Measurements from ENCODE around the gene ACOT2. TPM values are rescaled to one million over a fixed set of nuclear protein-coding genes. Genes with fewer than 3 reads are reported as not detected.
"Not testable (repeated sequence)": the region's sequence is repeated elsewhere in the genome, so short reads cannot be mapped to it uniquely, and the experiment has no call there.

Gene ACOT2
- polyA plus RNA-seq, 1 donor (not counting 4 experiments of a cell fraction or from before 2014, with no cell fraction given) = 5.4 TPM

GRCh38 chr14:73531971-73532370 lies 37.0 kb upstream of the ACOT2 start:
- dilution Hi-C loops (cut with MboI; ENCODE audit: extremely low pct_ligation_motif_present, low sequenced_read_pairs); H3K4me2 ChIP-seq (ENCODE audit: control insufficient read depth, extremely low read depth, insufficient read depth, low read depth, low read length); H3K9me3 ChIP-seq (ENCODE audit: control insufficient read depth, low read depth, low read length); H3K4me3 ChIP-seq (ENCODE audit: control insufficient read depth in 2 of 3, extremely low read depth in 1 of 3, insufficient read depth in 2 of 3, low read depth in 1 of 3, low read length in 3 of 3); DNase-seq (ENCODE audit: low read depth, low spot score); H3K27ac ChIP-seq (ENCODE audit: control insufficient read depth, insufficient read depth, low read length); H3K79me2 ChIP-seq (ENCODE audit: control insufficient read depth, insufficient read depth, low read length); H3K27me3 ChIP-seq (ENCODE audit: control insufficient read depth, extremely low read depth, insufficient read depth, low read length); H2AFZ ChIP-seq (ENCODE audit: control insufficient read depth, low read length); H3K4me1 ChIP-seq (ENCODE audit: control insufficient read depth, extremely low read depth, insufficient read depth, low read length); H4K20me1 ChIP-seq (ENCODE audit: control insufficient read depth, extremely low read depth, insufficient read depth, low read length); H3K36me3 ChIP-seq (ENCODE audit: control insufficient read depth in 2 of 2, extremely low read depth in 1 of 2, insufficient read depth in 2 of 2, low read length in 2 of 2); H3K9ac ChIP-seq (ENCODE audit: control insufficient read depth, extremely low read depth, insufficient read depth, low read length); H3K9me1 ChIP-seq (ENCODE audit: control insufficient read depth, extremely low read depth, insufficient read depth, low read length); FAIRE-seq: not testable (repeated sequence)

DNA sequence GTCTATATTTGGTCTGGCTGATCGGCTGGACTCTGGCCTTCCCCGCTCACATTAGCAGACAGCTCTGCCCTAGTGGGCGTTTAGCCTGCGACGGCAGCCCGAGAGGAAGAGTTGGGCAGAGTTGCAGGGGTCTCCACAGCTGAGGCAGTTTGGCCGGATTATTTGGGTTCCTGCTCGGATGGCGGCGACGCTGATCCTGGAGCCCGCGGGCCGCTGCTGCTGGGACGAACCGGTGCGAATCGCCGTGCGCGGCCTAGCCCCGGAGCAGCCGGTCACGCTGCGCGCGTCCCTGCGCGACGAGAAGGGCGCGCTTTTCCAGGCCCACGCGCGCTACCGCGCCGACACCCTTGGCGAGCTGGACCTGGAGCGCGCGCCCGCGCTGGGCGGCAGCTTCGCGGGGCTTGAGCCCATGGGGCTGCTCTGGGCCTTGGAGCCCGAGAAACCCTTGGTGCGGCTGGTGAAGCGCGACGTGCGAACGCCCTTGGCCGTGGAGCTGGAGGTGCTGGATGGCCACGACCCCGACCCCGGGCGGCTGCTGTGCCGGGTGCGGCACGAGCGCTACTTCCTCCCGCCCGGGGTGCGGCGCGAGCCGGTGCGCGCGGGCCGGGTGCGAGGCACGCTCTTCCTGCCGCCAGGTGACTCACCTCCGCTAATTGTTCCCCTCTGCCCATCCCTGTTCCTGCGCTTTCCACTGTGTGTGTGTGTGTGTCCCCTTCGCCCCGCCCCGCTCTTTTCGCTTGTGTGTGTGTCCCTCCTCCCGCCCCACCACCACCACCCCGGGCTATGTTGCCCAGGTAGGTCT lies 31.6 kb upstream of the ACOT2 start:
- H3K9me3 ChIP-seq (ENCODE audit: control insufficient read depth, low read depth, low read length); H3K79me2 ChIP-seq (ENCODE audit: control insufficient read depth, insufficient read depth, low read length); H3K27me3 ChIP-seq (ENCODE audit: control insufficient read depth, extremely low read depth, insufficient read depth, low read length); dilution Hi-C loops (cut with MboI; ENCODE audit: extremely low pct_ligation_motif_present, low sequenced_read_pairs); H4K20me1 ChIP-seq (ENCODE audit: control insufficient read depth, extremely low read depth, insufficient read depth, low read length); H3K4me1 ChIP-seq (ENCODE audit: control insufficient read depth, extremely low read depth, insufficient read depth, low read length); H3K36me3 ChIP-seq (ENCODE audit: control insufficient read depth in 2 of 2, extremely low read depth in 1 of 2, insufficient read depth in 2 of 2, low read length in 2 of 2); H3K9me1 ChIP-seq (ENCODE audit: control insufficient read depth, extremely low read depth, insufficient read depth, low read length); H2AFZ ChIP-seq (ENCODE audit: control insufficient read depth, low read length): not testable (repeated sequence)
- peak; percentile 64 for DNase-seq (ENCODE audit: low read depth, low spot score)
- peak overlapping the region; percentile 71 for H3K4me2 ChIP-seq (ENCODE audit: control insufficient read depth, extremely low read depth, insufficient read depth, low read depth, low read length)
- H3K27ac ChIP-seq (ENCODE audit: control insufficient read depth, insufficient read depth, low read length) = peak overlapping the region; percentile 75
- H3K9ac ChIP-seq (ENCODE audit: control insufficient read depth, extremely low read depth, insufficient read depth, low read length) = peak overlapping the region; percentile 79
- peak; percentile 52 for FAIRE-seq
- peak overlapping the region; percentile 31 to 64 (median 38) for H3K4me3 ChIP-seq (ENCODE audit: control insufficient read depth in 2 of 3, extremely low read depth in 1 of 3, insufficient read depth in 2 of 3, low read depth in 1 of 3, low read length in 3 of 3)

DNA sequence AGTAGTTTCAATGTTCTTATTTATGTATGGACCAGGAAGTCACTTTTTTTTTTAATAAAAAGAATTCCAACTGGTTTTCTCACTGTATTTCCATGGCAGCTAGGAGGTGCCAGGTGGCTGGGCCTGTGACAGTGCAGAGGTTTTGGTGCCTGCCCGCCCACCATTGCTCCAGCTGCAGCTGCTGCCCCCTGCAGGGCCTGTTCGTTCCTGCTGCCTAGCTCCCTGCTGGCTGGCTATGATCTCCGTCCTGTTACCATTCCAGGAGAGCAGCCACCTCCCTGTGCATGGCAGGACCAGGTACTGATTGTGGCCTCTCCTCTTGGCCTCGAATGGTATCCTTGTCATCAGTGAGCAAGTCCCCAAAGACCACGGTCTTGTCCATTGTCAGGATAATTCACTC lies 30.0 kb upstream of the ACOT2 start:
- H3K36me3 ChIP-seq (ENCODE audit: control insufficient read depth in 2 of 2, extremely low read depth in 1 of 2, insufficient read depth in 2 of 2, low read length in 2 of 2); H3K9me1 ChIP-seq (ENCODE audit: control insufficient read depth, extremely low read depth, insufficient read depth, low read length); H3K79me2 ChIP-seq (ENCODE audit: control insufficient read depth, insufficient read depth, low read length); H2AFZ ChIP-seq (ENCODE audit: control insufficient read depth, low read length); H3K4me2 ChIP-seq (ENCODE audit: control insufficient read depth, extremely low read depth, insufficient read depth, low read depth, low read length); H3K4me1 ChIP-seq (ENCODE audit: control insufficient read depth, extremely low read depth, insufficient read depth, low read length); H3K9me3 ChIP-seq (ENCODE audit: control insufficient read depth, low read depth, low read length); H4K20me1 ChIP-seq (ENCODE audit: control insufficient read depth, extremely low read depth, insufficient read depth, low read length); DNase-seq (ENCODE audit: low read depth, low spot score); H3K27me3 ChIP-seq (ENCODE audit: control insufficient read depth, extremely low read depth, insufficient read depth, low read length); dilution Hi-C loops (cut with MboI; ENCODE audit: extremely low pct_ligation_motif_present, low sequenced_read_pairs); H3K27ac ChIP-seq (ENCODE audit: control insufficient read depth, insufficient read depth, low read length); H3K4me3 ChIP-seq (ENCODE audit: control insufficient read depth in 2 of 3, extremely low read depth in 1 of 3, insufficient read depth in 2 of 3, low read depth in 1 of 3, low read length in 3 of 3); H3K9ac ChIP-seq (ENCODE audit: control insufficient read depth, extremely low read depth, insufficient read depth, low read length): not testable (repeated sequence)
- peak; percentile 33 to 51 (median 49) for TF ChIP-seq CTCF (optimal IDR thresholded peaks at IDR 0.05 in 1 of 3, IDR thresholded peaks at IDR 0.05 in 1 of 3, conservative IDR thresholded peaks at IDR 0.05 in 1 of 3; ENCODE audit: extremely low read depth in 1 of 3, insufficient read depth in 2 of 3, low read length in 3 of 3)
- peak; percentile 69 for FAIRE-seq

GRCh38 chr14:73542961-73543360 lies 26.1 kb upstream of the ACOT2 start:
- H3K79me2 ChIP-seq (ENCODE audit: control insufficient read depth, insufficient read depth, low read length); dilution Hi-C loops (cut with MboI; ENCODE audit: extremely low pct_ligation_motif_present, low sequenced_read_pairs); H2AFZ ChIP-seq (ENCODE audit: control insufficient read depth, low read length); H3K27me3 ChIP-seq (ENCODE audit: control insufficient read depth, extremely low read depth, insufficient read depth, low read length); H3K36me3 ChIP-seq (ENCODE audit: control insufficient read depth in 2 of 2, extremely low read depth in 1 of 2, insufficient read depth in 2 of 2, low read length in 2 of 2); H3K4me2 ChIP-seq (ENCODE audit: control insufficient read depth, extremely low read depth, insufficient read depth, low read depth, low read length); H3K9ac ChIP-seq (ENCODE audit: control insufficient read depth, extremely low read depth, insufficient read depth, low read length); H3K9me1 ChIP-seq (ENCODE audit: control insufficient read depth, extremely low read depth, insufficient read depth, low read length); H3K4me3 ChIP-seq (ENCODE audit: control insufficient read depth in 2 of 3, extremely low read depth in 1 of 3, insufficient read depth in 2 of 3, low read depth in 1 of 3, low read length in 3 of 3); H3K27ac ChIP-seq (ENCODE audit: control insufficient read depth, insufficient read depth, low read length); H3K4me1 ChIP-seq (ENCODE audit: control insufficient read depth, extremely low read depth, insufficient read depth, low read length); H3K9me3 ChIP-seq (ENCODE audit: control insufficient read depth, low read depth, low read length); DNase-seq (ENCODE audit: low read depth, low spot score); H4K20me1 ChIP-seq (ENCODE audit: control insufficient read depth, extremely low read depth, insufficient read depth, low read length): not testable (repeated sequence)
- peak; percentile 34 for FAIRE-seq
